GM18507 (cell line): ENCODE results near the gene COL4A6.

Experiments
- DNase-seq: peaks from one replicate; pipeline ENCODE4 v3.0.0; 2011; ENCODE audit warnings: low read depth; ENCODE audit not compliant: insufficient read length; ENCODE audit errors: extremely low spot score
- FAIRE-seq: peaks from 2 replicates; lab custom pipeline; 2011; peaks lifted over from hg19 to GRCh38; lab: Jason Lieb, UNC

Gene COL4A6

DNA sequence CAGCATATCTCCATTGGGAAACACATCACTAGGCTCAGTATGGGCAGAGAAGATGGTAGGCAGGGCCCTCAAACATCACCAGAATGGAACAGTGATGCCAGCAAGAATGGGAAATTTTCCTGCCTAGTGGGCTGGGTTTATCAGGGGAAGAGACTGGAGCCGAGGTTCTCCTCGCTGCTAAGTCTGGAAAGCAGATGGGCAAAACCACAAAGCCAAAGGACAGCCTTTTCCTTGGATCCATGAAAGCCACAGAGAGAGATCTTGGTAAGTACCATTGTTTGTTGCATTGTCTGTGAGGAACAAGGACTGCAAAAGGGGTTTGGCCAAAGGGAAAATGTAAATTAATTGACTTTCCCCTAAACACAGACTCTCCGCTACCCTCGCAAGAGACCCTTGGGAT, 266.6 kb downstream of the COL4A6 start:
- FAIRE-seq (no peak), DNase-seq (no peak)

- DNase-seq = no peak
- peak; percentile 35 for FAIRE-seq
These were observed 268.5 kb downstream of the COL4A6 start for GRCh38 chrX:108169768-108170167.

- FAIRE-seq (no peak), DNase-seq (no peak)
These were observed 269.1 kb downstream of the COL4A6 start for GRCh38 chrX:108168961-108169740.

DNA sequence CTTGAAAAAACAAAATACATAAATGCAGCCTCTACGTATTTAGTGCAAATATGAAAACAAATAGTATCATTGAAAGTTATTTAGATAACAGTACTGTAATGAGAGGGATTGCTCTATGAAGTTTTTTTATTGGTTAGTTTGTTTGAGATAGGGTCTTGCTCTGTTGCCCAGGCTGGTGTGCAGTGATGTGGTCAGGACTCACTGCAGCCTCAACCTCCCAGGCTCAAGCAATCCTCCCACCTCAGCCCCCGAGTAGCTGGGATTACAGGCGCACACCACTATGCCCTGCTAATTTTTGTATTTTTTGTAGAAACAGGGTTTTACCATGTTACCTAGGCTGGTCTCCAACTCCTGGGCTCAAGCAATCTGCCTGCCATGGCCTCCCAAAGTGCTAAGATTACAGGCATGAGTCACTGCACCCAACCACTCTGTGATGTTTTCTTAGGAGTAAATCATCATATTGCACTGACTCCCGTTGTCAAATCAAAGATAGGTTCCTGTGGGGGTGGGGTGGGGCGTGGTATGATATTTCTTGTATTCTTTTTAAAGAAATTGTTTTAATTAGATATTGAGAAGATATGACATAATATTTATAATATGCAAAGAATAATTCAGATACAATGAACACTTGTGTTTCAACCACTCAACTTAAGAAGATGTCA, 270.9 kb downstream of the COL4A6 start:
- DNase-seq = no peak
- FAIRE-seq = peak; percentile 12

GRCh38 chrX:108165383-108166111, 272.7 kb downstream of the COL4A6 start:
- DNase-seq = no peak
- peak; percentile 26 for FAIRE-seq

DNA sequence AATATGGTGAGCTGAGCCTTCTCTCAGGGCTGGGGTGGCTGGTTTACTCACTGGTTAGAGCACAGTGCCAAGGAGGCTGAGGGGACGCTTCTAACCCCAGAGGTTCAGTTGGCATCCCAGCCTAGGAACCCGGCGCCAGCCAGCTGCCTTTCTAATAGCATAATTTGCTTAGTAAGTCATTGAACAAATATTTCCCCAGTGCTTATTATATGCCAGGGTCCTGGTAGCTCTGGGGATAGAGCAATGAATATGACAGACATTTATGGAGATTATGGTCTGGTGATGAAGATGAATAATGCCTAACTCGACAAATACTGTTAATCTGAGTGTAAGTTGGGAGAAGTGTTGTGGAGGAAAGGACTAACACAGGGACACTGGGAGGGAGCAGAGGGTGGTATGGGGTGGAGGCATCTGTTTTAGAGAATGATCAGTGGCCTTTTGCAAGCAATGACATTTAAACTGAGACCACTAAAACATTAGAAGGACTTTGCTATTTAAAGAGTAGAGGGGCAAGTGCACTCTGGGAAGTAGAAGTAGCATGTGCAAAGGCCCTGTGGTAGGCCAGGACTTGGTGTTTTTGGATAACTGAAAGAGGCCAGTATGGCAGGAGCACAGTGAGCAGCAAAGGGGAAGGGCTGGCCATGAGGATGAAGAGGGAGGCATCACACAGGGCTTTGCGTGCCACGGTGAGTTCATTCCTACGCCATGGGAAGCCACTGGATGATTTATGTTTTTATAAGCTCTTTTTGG, 274.7 kb downstream of the COL4A6 start:
- FAIRE-seq = no peak

GRCh38 chrX:108162265-108162664, 276.0 kb downstream of the COL4A6 start:
- DNase-seq (no peak), FAIRE-seq (no peak)

More for the DNA sequence above, 274.7 kb downstream of the COL4A6 start:
- DNase-seq = no peak

DNA sequence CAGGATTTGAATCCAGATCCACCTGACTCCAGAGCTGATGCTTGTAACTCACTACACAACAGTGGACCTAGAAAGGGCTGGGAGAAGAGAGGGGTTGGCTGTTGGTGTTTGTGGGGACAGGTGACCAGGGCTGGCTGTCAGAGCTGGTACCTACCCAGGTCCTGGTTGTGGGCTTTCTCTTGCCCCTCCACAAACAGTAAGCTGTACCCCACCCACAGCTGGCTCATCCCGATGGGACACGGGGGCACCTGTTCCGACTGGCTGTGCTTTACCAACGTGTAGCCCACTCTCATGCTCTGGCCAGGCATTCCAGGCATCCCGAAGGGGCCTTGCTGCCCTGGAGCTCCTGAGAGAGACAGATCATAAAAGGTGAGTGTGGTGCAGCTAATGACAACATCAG, 277.9 kb downstream of the COL4A6 start:
- no peak for FAIRE-seq
- DNase-seq = no peak

GRCh38 chrX:108159028-108159670, 279.1 kb downstream of the COL4A6 start:
- FAIRE-seq (no peak), DNase-seq (no peak)

GRCh38 chrX:108157628-108158027, 280.6 kb downstream of the COL4A6 start:
- no peak for FAIRE-seq

DNA sequence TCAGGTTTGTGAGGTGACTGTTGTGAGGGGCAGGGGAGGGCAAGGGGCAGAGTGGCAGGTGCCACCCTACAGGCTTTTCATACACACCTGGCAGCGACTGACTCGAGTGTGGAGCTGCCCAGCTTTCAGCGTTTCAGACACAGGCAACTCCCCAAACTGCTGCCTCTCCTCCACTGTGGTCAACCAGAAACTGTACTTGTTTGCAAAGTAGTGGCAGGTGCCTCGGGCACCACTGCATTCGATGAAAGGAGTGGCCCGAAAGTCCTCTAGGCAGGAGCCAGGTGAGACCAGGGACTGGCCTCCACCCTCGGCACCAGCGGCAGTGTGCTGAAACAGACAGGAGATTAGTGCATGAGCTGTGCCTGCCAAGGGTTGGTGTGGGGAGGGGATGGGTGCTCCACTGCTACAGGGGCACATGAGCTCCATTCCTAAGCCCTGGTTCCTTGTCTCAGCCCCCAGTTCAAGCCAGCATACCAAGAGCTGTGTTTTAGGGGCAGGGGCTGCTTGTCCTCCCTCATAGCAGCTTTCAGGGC, 281.2 kb downstream of the COL4A6 start:
- no peak for FAIRE-seq
- no peak for DNase-seq

More at GRCh38 chrX:108157628-108158027, 280.6 kb downstream of the COL4A6 start:
- DNase-seq = no peak

DNA sequence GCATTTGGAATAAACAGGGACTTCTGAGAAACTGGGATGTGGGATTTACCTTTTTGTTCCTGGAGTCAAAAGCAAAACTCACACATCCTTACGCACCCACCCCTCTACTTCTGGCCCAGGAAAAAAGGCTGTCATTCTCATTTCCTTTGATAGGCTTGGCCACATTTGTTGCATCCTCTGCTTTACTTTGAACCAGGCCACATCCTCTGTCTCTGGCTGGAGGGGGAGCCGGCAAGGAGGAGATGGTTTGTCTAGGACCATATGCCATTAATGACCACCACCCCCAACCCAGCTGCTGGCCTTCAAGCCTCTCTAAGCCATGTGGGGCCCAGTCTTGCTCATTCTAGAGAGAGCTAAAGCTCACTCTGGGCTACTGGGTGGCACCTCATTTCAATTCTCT, 282.1 kb downstream of the COL4A6 start:
- DNase-seq (no peak), FAIRE-seq (no peak)

GRCh38 chrX:108148524-108148923, 289.7 kb downstream of the COL4A6 start:
- FAIRE-seq = no peak
- no peak for DNase-seq

- DNase-seq (no peak), FAIRE-seq (peak; percentile 29)
These were observed 299.2 kb downstream of the COL4A6 start for GRCh38 chrX:108138814-108139702.

- FAIRE-seq (no peak), DNase-seq (no peak)
These were observed 303.5 kb downstream of the COL4A6 start for GRCh38 chrX:108134724-108135123.

GRCh38 chrX:108132876-108133275, 305.3 kb downstream of the COL4A6 start:
- DNase-seq (no peak), FAIRE-seq (no peak)

DNA sequence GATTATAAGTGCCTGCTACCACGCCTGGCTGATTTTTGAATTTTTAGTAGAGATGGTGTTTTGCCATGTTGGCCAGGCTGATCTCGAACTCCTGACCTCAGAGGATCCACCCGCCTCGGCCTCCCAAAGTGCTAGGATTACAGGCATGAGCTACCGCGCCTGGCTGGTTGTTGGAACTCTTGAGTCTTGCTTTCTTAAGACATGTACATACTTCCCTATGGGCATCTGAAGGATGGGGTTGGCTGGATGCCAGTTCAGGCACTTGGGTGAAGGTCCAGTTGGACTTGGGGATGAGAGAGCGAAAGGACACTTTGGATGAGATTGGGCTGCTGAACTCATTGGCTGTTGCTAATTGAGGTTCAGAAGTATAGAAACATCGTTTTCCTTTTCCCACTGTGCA, 306.2 kb downstream of the COL4A6 start:
- DNase-seq (no peak), FAIRE-seq (no peak)

DNA sequence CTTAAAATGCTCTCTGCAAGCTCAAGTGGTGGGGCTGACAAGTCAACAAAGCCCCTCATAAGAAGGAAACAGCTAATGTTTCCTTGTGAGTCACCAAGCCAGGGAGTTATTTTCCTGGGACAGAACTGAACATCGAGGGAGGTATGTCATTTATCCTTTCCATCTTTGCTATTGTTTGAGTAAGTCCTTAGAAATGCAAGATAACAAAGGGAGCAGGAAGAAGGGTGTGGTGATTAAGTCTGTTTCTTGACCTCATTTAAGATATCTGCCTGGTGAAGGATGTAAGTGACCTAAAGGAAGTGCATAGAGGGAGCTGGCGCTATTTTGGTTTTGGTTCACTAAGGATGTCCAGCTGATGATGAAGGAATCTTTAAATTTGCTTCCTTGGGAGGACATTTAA, 306.8 kb downstream of the COL4A6 start:
- FAIRE-seq (no peak), DNase-seq (no peak)
